Gastroesophageal sphincter (tissue), 3 donors: ENCODE data around the gene SF3A1.

Experiments used
- EP300 ChIP-seq: sonication (generic); formaldehyde crosslinking; IDR thresholded peaks from one replicate; pipeline ENCODE4 v1.6.1; 2017; ENCODE audit warnings: antibody characterized with exemption, mild to moderate bottlenecking
- POLR2A ChIP-seq, 2 donors: fragments of 450-650 bp; IDR thresholded peaks; one replicate each; pipeline ENCODE4 v1.6.1; 2017; ENCODE audit warnings: antibody characterized with exemption in 2 of 2, mild to moderate bottlenecking in 2 of 2, moderate library complexity in 1 of 2
- POLR2AphosphoS5 ChIP-seq: sonication (generic); formaldehyde crosslinking; IDR thresholded peaks from one replicate; pipeline ENCODE4 v1.6.1; 2017; ENCODE audit warnings: antibody characterized with exemption
- TF ChIP-seq, protein P1 (sequence below), 4 experiments: fragments of 200-600 bp in 2 of 4; fragments of 450-650 bp in 2 of 4; sonication (generic) in 1 of 4; IDR thresholded peaks; one replicate each; pipeline ENCODE4 v1.5.1; 2017 to 2019; ENCODE audit warnings: antibody characterized with exemption in 4 of 4, mild to moderate bottlenecking in 2 of 4, moderate library complexity in 2 of 4

DNA sequence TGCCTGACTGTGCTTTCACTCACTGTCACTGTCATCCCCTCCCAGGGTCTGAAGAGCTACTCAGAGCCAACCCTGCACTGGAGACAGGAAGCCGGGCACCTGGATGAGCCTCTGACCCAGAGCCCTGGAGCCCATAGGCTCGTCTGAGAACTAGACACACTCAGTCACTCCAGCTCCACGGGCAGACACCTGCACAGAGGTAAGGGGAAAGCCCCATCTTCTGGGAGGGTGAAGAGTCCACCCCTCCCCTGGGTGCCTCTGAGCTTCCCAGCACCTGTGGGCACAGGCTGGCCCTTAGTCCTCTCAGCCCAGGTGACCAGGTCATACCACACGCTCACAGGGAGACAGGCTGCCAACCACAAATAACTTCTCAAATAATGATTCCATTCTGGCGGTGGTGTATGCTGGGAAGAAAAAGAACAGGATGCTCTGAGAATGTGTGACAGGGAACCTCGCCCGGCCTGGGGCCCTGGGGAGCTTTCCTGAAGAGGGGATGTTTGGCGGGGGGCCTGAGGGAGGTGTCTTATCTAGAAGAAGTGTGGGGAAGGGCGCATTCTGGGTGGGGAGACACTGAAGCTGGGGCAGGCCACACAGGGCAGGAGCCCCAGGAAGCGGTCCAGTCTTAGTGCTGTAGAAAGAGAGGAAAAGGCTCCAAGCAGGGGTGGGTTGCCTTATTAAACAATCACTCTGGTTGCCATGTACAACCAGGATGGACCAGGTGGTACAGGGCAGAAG lies 5.4 kb upstream of the SF3A1 start:
- TF ChIP-seq, protein P1, sequence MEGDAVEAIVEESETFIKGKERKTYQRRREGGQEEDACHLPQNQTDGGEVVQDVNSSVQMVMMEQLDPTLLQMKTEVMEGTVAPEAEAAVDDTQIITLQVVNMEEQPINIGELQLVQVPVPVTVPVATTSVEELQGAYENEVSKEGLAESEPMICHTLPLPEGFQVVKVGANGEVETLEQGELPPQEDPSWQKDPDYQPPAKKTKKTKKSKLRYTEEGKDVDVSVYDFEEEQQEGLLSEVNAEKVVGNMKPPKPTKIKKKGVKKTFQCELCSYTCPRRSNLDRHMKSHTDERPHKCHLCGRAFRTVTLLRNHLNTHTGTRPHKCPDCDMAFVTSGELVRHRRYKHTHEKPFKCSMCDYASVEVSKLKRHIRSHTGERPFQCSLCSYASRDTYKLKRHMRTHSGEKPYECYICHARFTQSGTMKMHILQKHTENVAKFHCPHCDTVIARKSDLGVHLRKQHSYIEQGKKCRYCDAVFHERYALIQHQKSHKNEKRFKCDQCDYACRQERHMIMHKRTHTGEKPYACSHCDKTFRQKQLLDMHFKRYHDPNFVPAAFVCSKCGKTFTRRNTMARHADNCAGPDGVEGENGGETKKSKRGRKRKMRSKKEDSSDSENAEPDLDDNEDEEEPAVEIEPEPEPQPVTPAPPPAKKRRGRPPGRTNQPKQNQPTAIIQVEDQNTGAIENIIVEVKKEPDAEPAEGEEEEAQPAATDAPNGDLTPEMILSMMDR (IDR thresholded peaks at IDR 0.05): no peak
- no peak for TF ChIP-seq POLR2A (IDR thresholded peaks at IDR 0.05)
- TF ChIP-seq POLR2AphosphoS5: no peak
- no peak for TF ChIP-seq EP300
